ENCODE data around the gene SH3RF3. TPM values are rescaled to one million over a fixed set of nuclear protein-coding genes. Genes with fewer than 3 reads are reported as not detected.

Gene SH3RF3
- total RNA-seq, 1 experiment from 2014 or later = 1.0 TPM

DNA sequence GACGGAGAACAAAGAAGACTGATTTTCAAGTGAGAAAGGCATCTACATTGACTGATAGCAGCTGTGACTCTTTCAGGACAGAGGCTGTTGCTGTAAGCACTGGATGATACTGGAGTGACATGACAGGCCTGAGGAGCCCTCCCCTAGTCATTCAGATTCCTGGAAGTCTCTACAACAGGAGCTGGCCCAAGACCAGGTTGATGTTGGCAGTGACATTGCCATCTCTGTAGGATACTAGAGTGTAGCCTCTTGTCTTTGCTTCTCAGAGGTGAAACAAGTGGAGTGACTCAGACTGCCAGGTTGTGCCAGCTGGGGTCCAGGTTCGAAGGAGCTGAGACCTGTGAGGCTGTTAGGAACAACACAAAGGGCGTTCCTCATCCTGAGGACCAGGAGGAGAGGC is 44.7 kb upstream of the SH3RF3 start (continued):
- TF ChIP-seq, protein P1, sequence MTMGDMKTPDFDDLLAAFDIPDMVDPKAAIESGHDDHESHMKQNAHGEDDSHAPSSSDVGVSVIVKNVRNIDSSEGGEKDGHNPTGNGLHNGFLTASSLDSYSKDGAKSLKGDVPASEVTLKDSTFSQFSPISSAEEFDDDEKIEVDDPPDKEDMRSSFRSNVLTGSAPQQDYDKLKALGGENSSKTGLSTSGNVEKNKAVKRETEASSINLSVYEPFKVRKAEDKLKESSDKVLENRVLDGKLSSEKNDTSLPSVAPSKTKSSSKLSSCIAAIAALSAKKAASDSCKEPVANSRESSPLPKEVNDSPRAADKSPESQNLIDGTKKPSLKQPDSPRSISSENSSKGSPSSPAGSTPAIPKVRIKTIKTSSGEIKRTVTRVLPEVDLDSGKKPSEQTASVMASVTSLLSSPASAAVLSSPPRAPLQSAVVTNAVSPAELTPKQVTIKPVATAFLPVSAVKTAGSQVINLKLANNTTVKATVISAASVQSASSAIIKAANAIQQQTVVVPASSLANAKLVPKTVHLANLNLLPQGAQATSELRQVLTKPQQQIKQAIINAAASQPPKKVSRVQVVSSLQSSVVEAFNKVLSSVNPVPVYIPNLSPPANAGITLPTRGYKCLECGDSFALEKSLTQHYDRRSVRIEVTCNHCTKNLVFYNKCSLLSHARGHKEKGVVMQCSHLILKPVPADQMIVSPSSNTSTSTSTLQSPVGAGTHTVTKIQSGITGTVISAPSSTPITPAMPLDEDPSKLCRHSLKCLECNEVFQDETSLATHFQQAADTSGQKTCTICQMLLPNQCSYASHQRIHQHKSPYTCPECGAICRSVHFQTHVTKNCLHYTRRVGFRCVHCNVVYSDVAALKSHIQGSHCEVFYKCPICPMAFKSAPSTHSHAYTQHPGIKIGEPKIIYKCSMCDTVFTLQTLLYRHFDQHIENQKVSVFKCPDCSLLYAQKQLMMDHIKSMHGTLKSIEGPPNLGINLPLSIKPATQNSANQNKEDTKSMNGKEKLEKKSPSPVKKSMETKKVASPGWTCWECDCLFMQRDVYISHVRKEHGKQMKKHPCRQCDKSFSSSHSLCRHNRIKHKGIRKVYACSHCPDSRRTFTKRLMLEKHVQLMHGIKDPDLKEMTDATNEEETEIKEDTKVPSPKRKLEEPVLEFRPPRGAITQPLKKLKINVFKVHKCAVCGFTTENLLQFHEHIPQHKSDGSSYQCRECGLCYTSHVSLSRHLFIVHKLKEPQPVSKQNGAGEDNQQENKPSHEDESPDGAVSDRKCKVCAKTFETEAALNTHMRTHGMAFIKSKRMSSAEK (CRISPR knock-in tag; IDR thresholded peaks at IDR 0.05; ENCODE audit: borderline replicate concordance) = no peak
- TF ChIP-seq, protein P2, sequence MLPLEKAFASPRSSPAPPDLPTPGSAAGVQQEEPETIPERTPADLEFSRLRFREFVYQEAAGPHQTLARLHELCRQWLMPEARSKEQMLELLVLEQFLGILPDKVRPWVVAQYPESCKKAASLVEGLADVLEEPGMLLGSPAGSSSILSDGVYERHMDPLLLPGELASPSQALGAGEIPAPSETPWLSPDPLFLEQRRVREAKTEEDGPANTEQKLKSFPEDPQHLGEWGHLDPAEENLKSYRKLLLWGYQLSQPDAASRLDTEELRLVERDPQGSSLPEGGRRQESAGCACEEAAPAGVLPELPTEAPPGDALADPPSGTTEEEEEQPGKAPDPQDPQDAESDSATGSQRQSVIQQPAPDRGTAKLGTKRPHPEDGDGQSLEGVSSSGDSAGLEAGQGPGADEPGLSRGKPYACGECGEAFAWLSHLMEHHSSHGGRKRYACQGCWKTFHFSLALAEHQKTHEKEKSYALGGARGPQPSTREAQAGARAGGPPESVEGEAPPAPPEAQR (CRISPR knock-in tag; IDR thresholded peaks at IDR 0.05) = no peak
- TF ChIP-seq ZNF219 (CRISPR knock-in tag; IDR thresholded peaks at IDR 0.05; ENCODE audit: borderline replicate concordance) = no peak
- TF ChIP-seq, protein P3, sequence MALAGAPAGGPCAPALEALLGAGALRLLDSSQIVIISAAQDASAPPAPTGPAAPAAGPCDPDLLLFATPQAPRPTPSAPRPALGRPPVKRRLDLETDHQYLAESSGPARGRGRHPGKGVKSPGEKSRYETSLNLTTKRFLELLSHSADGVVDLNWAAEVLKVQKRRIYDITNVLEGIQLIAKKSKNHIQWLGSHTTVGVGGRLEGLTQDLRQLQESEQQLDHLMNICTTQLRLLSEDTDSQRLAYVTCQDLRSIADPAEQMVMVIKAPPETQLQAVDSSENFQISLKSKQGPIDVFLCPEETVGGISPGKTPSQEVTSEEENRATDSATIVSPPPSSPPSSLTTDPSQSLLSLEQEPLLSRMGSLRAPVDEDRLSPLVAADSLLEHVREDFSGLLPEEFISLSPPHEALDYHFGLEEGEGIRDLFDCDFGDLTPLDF (CRISPR knock-in tag; IDR thresholded peaks at IDR 0.05) = no peak

DNA sequence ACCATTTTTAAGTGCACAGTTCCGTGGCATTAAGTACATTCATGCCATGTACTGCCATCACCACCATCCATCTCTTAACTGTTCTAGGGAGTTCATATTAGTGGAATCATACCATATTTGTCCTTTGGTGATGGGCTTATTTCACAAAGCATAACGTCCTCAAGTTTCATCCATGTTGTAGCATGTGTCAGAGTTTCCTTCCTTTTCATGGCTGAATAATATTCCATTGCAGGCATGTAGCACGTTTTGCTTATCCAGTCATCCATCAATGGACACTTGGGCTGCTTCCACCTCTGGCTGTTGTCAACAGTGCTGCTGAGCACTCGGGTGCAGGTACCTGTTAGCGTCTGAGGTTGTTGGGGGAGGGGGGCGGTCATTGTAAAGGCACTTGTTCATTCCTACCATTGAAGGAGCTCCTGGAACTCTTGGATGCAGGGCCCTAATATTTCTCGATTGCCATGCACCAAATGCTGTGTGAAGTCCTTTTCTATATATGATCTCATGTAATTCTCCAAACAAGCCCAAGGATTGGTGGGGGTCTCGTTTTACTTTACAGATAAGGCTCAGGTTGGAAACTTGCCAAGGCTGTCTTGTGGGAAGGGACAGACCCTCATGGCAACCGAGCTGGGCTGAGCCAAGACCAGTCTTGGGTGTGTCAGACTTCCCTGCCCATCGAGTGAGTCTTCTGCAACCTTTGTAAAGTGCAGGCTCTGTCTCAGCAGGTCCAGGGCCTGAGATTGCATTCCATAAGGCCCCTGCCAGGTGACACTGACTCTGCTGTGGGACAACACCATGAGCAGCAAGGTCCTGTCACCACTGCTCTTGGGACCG is 42.9 kb upstream of the SH3RF3 start:
- Mint-ChIP-seq H3K9me3 (peaks cover 19% of the 10 kb centered on the region; the same call in 1 of the 2 replicates), H3K27me3 (ENCODE audit: low read depth) (peaks cover 11% of the 10 kb centered on the region), H3K4me1 (no peaks in the 10 kb centered on the region), H3K36me3 (no peaks in the 10 kb centered on the region), H3K4me3 (no peak overlapping the region), H3K27ac (no peak overlapping the region)
- ChIA-PET CTCF (no interaction called here), POLR2A (no interaction called here)
- DNase-seq (ENCODE audit: low spot score) (no peak), ATAC-seq (no peak)
- TF ChIP-seq RORB (CRISPR knock-in tag; IDR thresholded peaks at IDR 0.05) = no peak
- TF ChIP-seq CREM (CRISPR knock-in tag; IDR thresholded peaks at IDR 0.05) = no peak
- no peak for TF ChIP-seq NFE2L1 (CRISPR knock-in tag; IDR thresholded peaks at IDR 0.05)
- TF ChIP-seq ZNF138 (CRISPR knock-in tag; conservative IDR thresholded peaks at IDR 0.05) = no peak
- TF ChIP-seq ELF4 (CRISPR knock-in tag; IDR thresholded peaks at IDR 0.05; ENCODE audit: low read depth) = no peak
- TF ChIP-seq ZNF219 (CRISPR knock-in tag; IDR thresholded peaks at IDR 0.05; ENCODE audit: borderline replicate concordance) = no peak
- TF ChIP-seq NFYB (CRISPR knock-in tag; conservative IDR thresholded peaks at IDR 0.05; ENCODE audit: low read depth) = no peak
- no peak for TF ChIP-seq KAT7 (CRISPR knock-in tag; IDR thresholded peaks at IDR 0.05; ENCODE audit: borderline replicate concordance)
- no peak for TF ChIP-seq SMAD4 (CRISPR knock-in tag; IDR thresholded peaks at IDR 0.05)
- TF ChIP-seq ZNF396 (CRISPR knock-in tag; IDR thresholded peaks at IDR 0.05; ENCODE audit: borderline replicate concordance) = no peak
- no peak for TF ChIP-seq ZNF423 (CRISPR knock-in tag; IDR thresholded peaks at IDR 0.05)
- TF ChIP-seq, protein P4, sequence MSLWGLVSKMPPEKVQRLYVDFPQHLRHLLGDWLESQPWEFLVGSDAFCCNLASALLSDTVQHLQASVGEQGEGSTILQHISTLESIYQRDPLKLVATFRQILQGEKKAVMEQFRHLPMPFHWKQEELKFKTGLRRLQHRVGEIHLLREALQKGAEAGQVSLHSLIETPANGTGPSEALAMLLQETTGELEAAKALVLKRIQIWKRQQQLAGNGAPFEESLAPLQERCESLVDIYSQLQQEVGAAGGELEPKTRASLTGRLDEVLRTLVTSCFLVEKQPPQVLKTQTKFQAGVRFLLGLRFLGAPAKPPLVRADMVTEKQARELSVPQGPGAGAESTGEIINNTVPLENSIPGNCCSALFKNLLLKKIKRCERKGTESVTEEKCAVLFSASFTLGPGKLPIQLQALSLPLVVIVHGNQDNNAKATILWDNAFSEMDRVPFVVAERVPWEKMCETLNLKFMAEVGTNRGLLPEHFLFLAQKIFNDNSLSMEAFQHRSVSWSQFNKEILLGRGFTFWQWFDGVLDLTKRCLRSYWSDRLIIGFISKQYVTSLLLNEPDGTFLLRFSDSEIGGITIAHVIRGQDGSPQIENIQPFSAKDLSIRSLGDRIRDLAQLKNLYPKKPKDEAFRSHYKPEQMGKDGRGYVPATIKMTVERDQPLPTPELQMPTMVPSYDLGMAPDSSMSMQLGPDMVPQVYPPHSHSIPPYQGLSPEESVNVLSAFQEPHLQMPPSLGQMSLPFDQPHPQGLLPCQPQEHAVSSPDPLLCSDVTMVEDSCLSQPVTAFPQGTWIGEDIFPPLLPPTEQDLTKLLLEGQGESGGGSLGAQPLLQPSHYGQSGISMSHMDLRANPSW (CRISPR knock-in tag; conservative IDR thresholded peaks at IDR 0.05; ENCODE audit: low read depth) = no peak
- TF ChIP-seq MYBL2 (CRISPR knock-in tag; IDR thresholded peaks at IDR 0.05) = no peak

Data from WTC11 (cell line).